Neural cell (in vitro differentiated cells): ENCODE results near the gene EML6. TPM values are rescaled to one million over a fixed set of nuclear protein-coding genes. Genes with fewer than 3 reads are reported as not detected.

Source experiments
- H2AFZ ChIP-seq: fragments of 200-600, 300-800 bp; sonication (generic), shearing (Covaris generic); 2 replicates; pipeline ENCODE4 v1.6.0; 2014; ENCODE audit warnings: low read depth, mild to moderate bottlenecking, antibody characterized with exemption, low read length, moderate library complexity
- H3F3A ChIP-seq: fragments of 200-600 bp; shearing (Covaris generic); 2 replicates; pipeline ENCODE4 v1.6.1; 2016; ENCODE audit warnings: mild to moderate bottlenecking, moderate library complexity, mixed read lengths, antibody characterized with exemption, low read length; ENCODE audit not compliant: insufficient read depth, poor library complexity, severe bottlenecking
- H3K27ac ChIP-seq: fragments of 200-600, 300-800 bp; sonication (generic), shearing (Covaris generic); 2 replicates; pipeline ENCODE4 v1.5.1; 2014; ENCODE audit warnings: mild to moderate bottlenecking, low read length, moderate library complexity
- H3K27me3 ChIP-seq: fragments of 300-800, 200-600 bp; sonication (generic), shearing (Covaris generic); 2 replicates; pipeline ENCODE4 v1.6.0; 2014; ENCODE audit warnings: mild to moderate bottlenecking, low read depth, low read length, moderate library complexity; ENCODE audit not compliant: insufficient read depth
- H3K36me3 ChIP-seq: fragments of 300-800, 200-600 bp; sonication (generic), shearing (Covaris generic); 2 replicates; pipeline ENCODE4 v1.5.1; 2014; ENCODE audit warnings: mild to moderate bottlenecking, antibody characterized with exemption, low read length, moderate library complexity; ENCODE audit not compliant: insufficient read depth
- H3K4me2 ChIP-seq: fragments of 300-800, 200-600 bp; sonication (generic), shearing (Covaris generic); 2 replicates; pipeline ENCODE4 v1.6.0; 2014; ENCODE audit warnings: mild to moderate bottlenecking, low read length
- H3K4me3 ChIP-seq: fragments of 300-800, 200-600 bp; sonication (generic), shearing (Covaris generic); 2 replicates; pipeline ENCODE4 v1.5.1; 2014; ENCODE audit warnings: mild to moderate bottlenecking, low read length, moderate library complexity
- H3K79me2 ChIP-seq: fragments of 200-600 bp; shearing (Covaris generic); replicated peaks from 2 replicates; pipeline ENCODE4 v1.6.0; 2014; ENCODE audit warnings: mild to moderate bottlenecking, low read length, moderate library complexity; ENCODE audit not compliant: insufficient read depth
- H3K9ac ChIP-seq: fragments of 300-800, 200-600 bp; sonication (generic), shearing (Covaris generic); 2 replicates; pipeline ENCODE4 v1.6.1; 2016; ENCODE audit warnings: mild to moderate bottlenecking, low read length, mixed read lengths
- H3K9me2 ChIP-seq: fragments of 200-600 bp; shearing (Covaris generic); 2 replicates; pipeline ENCODE4 v1.6.1; 2016; ENCODE audit warnings: mild to moderate bottlenecking, low read length, mixed read lengths; ENCODE audit not compliant: insufficient read depth
- H3K9me3 ChIP-seq: fragments of 200-600, 300-800 bp; sonication (generic), shearing (Covaris generic); 2 replicates; pipeline ENCODE4 v1.6.1; 2016; ENCODE audit warnings: mild to moderate bottlenecking, mixed run types, low read length, moderate library complexity, mixed read lengths
- H4K20me1 ChIP-seq: fragments of 200-600 bp; shearing (Covaris generic); 2 replicates; pipeline ENCODE4 v1.6.1; 2016; ENCODE audit warnings: mild to moderate bottlenecking, mixed run types; ENCODE audit not compliant: insufficient read depth
- CTCF ChIP-seq: fragments of 450-650 bp; IDR thresholded peaks from 2 replicates; pipeline ENCODE4 v1.5.1; 2014; ENCODE audit warnings: antibody characterized with exemption, mild to moderate bottlenecking, moderate library complexity; ENCODE audit not compliant: poor library complexity, severe bottlenecking
- EP300 ChIP-seq: fragments of 450-650 bp; conservative IDR thresholded peaks from 2 replicates; pipeline ENCODE4 v1.6.1; 2014; ENCODE audit warnings: antibody characterized with exemption, mild to moderate bottlenecking, moderate library complexity; ENCODE audit not compliant: poor library complexity, severe bottlenecking
- EZH2 ChIP-seq: fragments of 200-600, 300-800 bp; shearing (Covaris generic), sonication (generic); IDR thresholded peaks from 2 replicates; pipeline ENCODE4 v1.6.1; 2014; ENCODE audit warnings: antibody characterized with exemption, low read length, borderline replicate concordance, mild to moderate bottlenecking; ENCODE audit not compliant: insufficient read depth, poor library complexity, severe bottlenecking
- MXI1 ChIP-seq: fragments of 450-650 bp; conservative IDR thresholded peaks from 2 replicates; pipeline ENCODE4 v1.6.1; 2014; ENCODE audit warnings: antibody characterized with exemption, mild to moderate bottlenecking; ENCODE audit not compliant: poor library complexity, severe bottlenecking
- POLR2AphosphoS5 ChIP-seq: IDR thresholded peaks from 2 replicates; pipeline ENCODE4 v1.6.1; 2012
- RAD21 ChIP-seq: fragments of 450-650 bp; conservative IDR thresholded peaks from 2 replicates; pipeline ENCODE4 v1.6.1; 2014; ENCODE audit warnings: antibody characterized with exemption, mild to moderate bottlenecking, moderate library complexity
- REST ChIP-seq: IDR thresholded peaks from 2 replicates; pipeline ENCODE4 v1.6.1; 2012; ENCODE audit warnings: borderline replicate concordance
- SMC3 ChIP-seq: fragments of 450-650 bp; conservative IDR thresholded peaks from 2 replicates; pipeline ENCODE4 v1.6.1; 2014; ENCODE audit warnings: antibody characterized with exemption, mild to moderate bottlenecking, moderate library complexity; ENCODE audit not compliant: poor library complexity
- TAF1 ChIP-seq: IDR thresholded peaks from 2 replicates; pipeline ENCODE4 v1.6.1; 2012; ENCODE audit warnings: low read depth
- polyA plus RNA-seq: library from polyadenylated mRNA; depleted of rRNA; stranded (reverse); fragments of >200 nt; gene quantifications from 2 replicates; pipeline ENCODE4 v1.2.3, GENCODE V29; 2014

The EML6 gene
- polyA plus RNA-seq, 1 donor from 2014 or later: 13.4 TPM

GRCh38 chr2:54810246-54810645, 86.8 kb downstream of the EML6 start:
- Histone ChIP-seq H3K27me3 (no peaks in the 10 kb centered on the region), H3K9me2 (no peaks in the 10 kb centered on the region), H3K4me3 (no peak overlapping the region), H4K20me1 (no peaks in the 10 kb centered on the region), H3K4me2 (no peak overlapping the region), H3K27ac (no peak overlapping the region), H3K9ac (no peak overlapping the region), H3K79me2 (no peaks in the 10 kb centered on the region), H2AFZ (no peak overlapping the region), H3F3A (no peaks in the 10 kb centered on the region), H3K9me3 (no peaks in the 10 kb centered on the region), H3K36me3 (no peaks in the 10 kb centered on the region)
- TF ChIP-seq EP300 (no peak), MXI1 (no peak), CTCF (no peak), SMC3 (no peak), RAD21 (no peak), POLR2AphosphoS5 (no peak), TAF1 (no peak), EZH2 (no peak), REST (no peak)

DNA sequence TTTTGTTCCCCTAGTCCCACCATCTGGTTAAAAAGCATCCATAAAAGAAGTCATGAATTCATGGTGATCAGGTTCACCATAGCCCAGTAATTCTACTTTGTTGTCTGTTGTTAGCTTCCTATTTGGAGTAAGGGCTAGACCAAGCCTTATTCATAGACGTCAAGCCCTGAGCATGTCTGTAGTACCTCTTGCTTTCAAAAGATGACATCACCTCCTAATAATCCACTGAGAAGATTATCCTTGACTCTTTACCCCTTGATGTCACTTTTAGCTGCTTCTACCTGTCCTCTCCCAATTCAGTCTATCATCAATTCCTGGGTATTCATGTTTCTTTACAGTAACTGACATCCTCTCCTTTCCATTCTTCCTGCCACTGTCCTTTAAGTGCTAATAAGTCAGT, 90.1 kb downstream of the EML6 start:
- H3K9ac ChIP-seq: no peak overlapping the region
- no peak for TF ChIP-seq EP300
- no peak for TF ChIP-seq REST
- no peak for TF ChIP-seq TAF1
- TF ChIP-seq CTCF: no peak
- no peak for TF ChIP-seq RAD21
- no peak for TF ChIP-seq EZH2
- no peak for TF ChIP-seq POLR2AphosphoS5
- no peak for TF ChIP-seq MXI1
- TF ChIP-seq SMC3: no peak
- H3K27me3 ChIP-seq: no peaks in the 10 kb centered on the region
- peak overlapping the region; percentile 73 for H3K27ac ChIP-seq
- no peak overlapping the region for H3K4me2 ChIP-seq
- H3K4me3 ChIP-seq: no peak overlapping the region
- H3K9me3 ChIP-seq: no peaks in the 10 kb centered on the region
- no peaks in the 10 kb centered on the region for H3K79me2 ChIP-seq
- no peaks in the 10 kb centered on the region for H3K36me3 ChIP-seq
- no peak overlapping the region for H2AFZ ChIP-seq
- H3K9me2 ChIP-seq: no peaks in the 10 kb centered on the region
- no peaks in the 10 kb centered on the region for H3F3A ChIP-seq
- no peaks in the 10 kb centered on the region for H4K20me1 ChIP-seq
